ENCODE results near the gene ETHE1. TPM values are rescaled to one million over a fixed set of nuclear protein-coding genes. Genes with fewer than 3 reads are reported as not detected.
"Not testable (repeated sequence)": the region's sequence is repeated elsewhere in the genome, so short reads cannot be mapped to it uniquely, and the experiment has no call there.

Gene ETHE1
- total RNA-seq, 2 donors from 2014 or later = 32.8 to 122 TPM

DNA sequence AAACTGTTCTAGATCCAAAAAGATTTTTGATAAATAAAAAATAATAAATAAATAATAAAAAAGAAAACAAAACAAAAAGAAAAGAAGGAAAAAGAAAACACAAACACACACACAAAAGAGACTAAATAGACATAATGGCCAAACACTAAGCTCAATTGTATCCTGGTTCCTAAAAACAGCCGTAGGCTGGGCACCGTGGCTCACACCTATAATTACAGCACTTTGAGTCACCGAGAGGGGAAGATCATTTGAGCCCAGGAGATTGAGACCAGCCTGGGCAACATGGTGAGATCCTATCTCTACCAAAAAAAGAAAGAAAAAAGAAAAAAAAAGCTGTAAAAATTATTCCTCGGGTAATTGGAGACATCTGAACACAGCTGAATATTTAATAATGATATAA is 8.9 kb downstream of the ETHE1 start:
- DNase-seq (ENCODE audit: low spot score) = no peak
- H3K27me3 ChIP-seq (replicated peaks; ENCODE audit: insufficient read depth) = no peaks in the 10 kb centered on the region
- H3K4me3 ChIP-seq = no peak overlapping the region
- WGBS = 58% methylated on average over 4 of the region's 4 CpGs
- no peak for TF ChIP-seq POLR2AphosphoS5 (IDR thresholded peaks at IDR 0.05)
- no peak for TF ChIP-seq POLR2A (IDR thresholded peaks at IDR 0.05)
- TF ChIP-seq, protein P1, sequence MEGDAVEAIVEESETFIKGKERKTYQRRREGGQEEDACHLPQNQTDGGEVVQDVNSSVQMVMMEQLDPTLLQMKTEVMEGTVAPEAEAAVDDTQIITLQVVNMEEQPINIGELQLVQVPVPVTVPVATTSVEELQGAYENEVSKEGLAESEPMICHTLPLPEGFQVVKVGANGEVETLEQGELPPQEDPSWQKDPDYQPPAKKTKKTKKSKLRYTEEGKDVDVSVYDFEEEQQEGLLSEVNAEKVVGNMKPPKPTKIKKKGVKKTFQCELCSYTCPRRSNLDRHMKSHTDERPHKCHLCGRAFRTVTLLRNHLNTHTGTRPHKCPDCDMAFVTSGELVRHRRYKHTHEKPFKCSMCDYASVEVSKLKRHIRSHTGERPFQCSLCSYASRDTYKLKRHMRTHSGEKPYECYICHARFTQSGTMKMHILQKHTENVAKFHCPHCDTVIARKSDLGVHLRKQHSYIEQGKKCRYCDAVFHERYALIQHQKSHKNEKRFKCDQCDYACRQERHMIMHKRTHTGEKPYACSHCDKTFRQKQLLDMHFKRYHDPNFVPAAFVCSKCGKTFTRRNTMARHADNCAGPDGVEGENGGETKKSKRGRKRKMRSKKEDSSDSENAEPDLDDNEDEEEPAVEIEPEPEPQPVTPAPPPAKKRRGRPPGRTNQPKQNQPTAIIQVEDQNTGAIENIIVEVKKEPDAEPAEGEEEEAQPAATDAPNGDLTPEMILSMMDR (IDR thresholded peaks at IDR 0.05) = no peak
- H3K4me1 ChIP-seq (replicated peaks) = no peaks in the 10 kb centered on the region
- H3K9me3 ChIP-seq = no peaks in the 10 kb centered on the region
- intact Hi-C loops (cut with DNase I) = no loop called here
- H3K27ac ChIP-seq = no peak overlapping the region
- no peaks in the 10 kb centered on the region for H3K36me3 ChIP-seq

DNA sequence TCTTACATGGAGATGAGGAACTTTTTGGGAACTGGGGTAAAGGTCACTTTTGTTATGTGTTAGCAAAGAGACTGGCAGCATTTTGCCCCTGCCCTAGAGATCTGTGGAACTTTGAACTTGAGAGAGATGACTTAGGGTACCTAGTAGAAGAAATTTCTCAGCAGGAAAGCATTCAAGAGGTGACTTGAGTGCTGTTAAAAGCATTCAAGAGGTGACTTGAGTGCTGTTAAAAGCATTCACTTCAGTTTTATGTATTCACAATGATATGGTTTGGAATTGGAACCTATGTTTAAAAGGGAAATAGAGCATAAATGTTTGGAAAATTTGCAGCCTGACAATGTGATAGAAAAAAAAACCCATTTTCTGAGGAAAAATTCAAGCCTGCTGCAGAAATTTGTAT is 14.6 kb downstream of the ETHE1 start:
- intact Hi-C loops (cut with DNase I); H3K4me1 ChIP-seq (replicated peaks); H3K36me3 ChIP-seq; H3K9me3 ChIP-seq; H3K4me3 ChIP-seq; DNase-seq (ENCODE audit: low spot score); H3K27me3 ChIP-seq (replicated peaks; ENCODE audit: insufficient read depth); H3K27ac ChIP-seq: not testable (repeated sequence)

DNA sequence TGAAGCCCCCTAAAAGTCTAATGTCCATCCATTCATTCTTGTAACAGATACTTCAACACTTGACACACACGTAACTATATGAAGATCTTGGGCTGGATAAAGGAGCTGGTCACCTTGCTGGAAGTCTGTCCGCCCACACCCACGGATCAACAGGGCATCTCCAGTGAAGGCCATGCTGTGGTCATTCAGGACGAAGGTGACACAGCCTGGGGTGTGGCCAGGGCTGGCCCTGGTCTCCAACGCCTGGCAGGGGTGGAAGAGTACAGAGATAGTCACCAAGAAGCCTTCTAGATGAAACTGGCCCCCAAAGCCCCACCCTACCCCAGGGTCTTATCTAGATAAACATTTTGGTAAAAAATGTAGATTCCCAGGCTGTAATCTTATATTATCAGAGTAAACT is 15.7 kb downstream of the ETHE1 start:
- Histone ChIP-seq H3K4me1 (replicated peaks) (no peaks in the 10 kb centered on the region), H3K9me3 (no peaks in the 10 kb centered on the region), H3K27me3 (replicated peaks; ENCODE audit: insufficient read depth) (no peaks in the 10 kb centered on the region), H3K36me3 (no peaks in the 10 kb centered on the region), H3K27ac (no peak overlapping the region), H3K4me3 (no peak overlapping the region)
- TF ChIP-seq, protein P1 (IDR thresholded peaks at IDR 0.05) = no peak
- TF ChIP-seq POLR2A (IDR thresholded peaks at IDR 0.05) (no peak), POLR2AphosphoS5 (IDR thresholded peaks at IDR 0.05) (no peak)
- WGBS = 95% methylated on average over 5 of the region's 5 CpGs
- intact Hi-C loops (cut with DNase I) = no loop called here
- no peak for DNase-seq (ENCODE audit: low spot score)

GRCh38 chr19:43510713-43511112 is 16.3 kb downstream of the ETHE1 start:
- no peaks in the 10 kb centered on the region for H3K4me1 ChIP-seq (replicated peaks)
- 96% methylated on average over 9 of the region's 9 CpGs for WGBS
- H3K9me3 ChIP-seq = no peaks in the 10 kb centered on the region
- DNase-seq (ENCODE audit: low spot score) = no peak
- intact Hi-C loops (cut with DNase I) = no loop called here
- no peak overlapping the region for H3K27ac ChIP-seq
- no peaks in the 10 kb centered on the region for H3K27me3 ChIP-seq (replicated peaks; ENCODE audit: insufficient read depth)
- no peak overlapping the region for H3K4me3 ChIP-seq
- H3K36me3 ChIP-seq = no peaks in the 10 kb centered on the region
- TF ChIP-seq, protein P1 (IDR thresholded peaks at IDR 0.05) = no peak
- TF ChIP-seq POLR2A (IDR thresholded peaks at IDR 0.05) (no peak), POLR2AphosphoS5 (IDR thresholded peaks at IDR 0.05) (no peak)

GRCh38 chr19:43507880-43508279 is 19.1 kb downstream of the ETHE1 start:
- Histone ChIP-seq H3K36me3 (no peaks in the 10 kb centered on the region), H3K27ac (no peak overlapping the region), H3K9me3 (no peaks in the 10 kb centered on the region), H3K4me1 (replicated peaks) (peaks cover 4% of the 10 kb centered on the region), H3K4me3 (no peak overlapping the region), H3K27me3 (replicated peaks; ENCODE audit: insufficient read depth) (no peaks in the 10 kb centered on the region)
- intact Hi-C loops (cut with DNase I) = no loop called here
- no peak for TF ChIP-seq POLR2AphosphoS5 (IDR thresholded peaks at IDR 0.05)
- TF ChIP-seq, protein P1 (IDR thresholded peaks at IDR 0.05) = no peak
- TF ChIP-seq POLR2A (IDR thresholded peaks at IDR 0.05) = no peak
- 86% methylated on average over 2 of the region's 2 CpGs for WGBS
- no peak for DNase-seq (ENCODE audit: low spot score)
